HepG2 (cell line): ENCODE results near the gene ABCG4. TPM values are rescaled to one million over a fixed set of nuclear protein-coding genes. Genes with fewer than 3 reads are reported as not detected.

ENCODE experiments used
- ATAC-seq: fragments of 200-7000 bp; cut with Tn5 transposase; 3 replicates; pipeline ENCODE4 v1.9.1; 2020; ENCODE audit warnings: mild to moderate bottlenecking, moderate library complexity
- BruUV-seq: library from RNA; stranded (reverse); fragments of 400-500 nt; replicated peaks from 2 replicates; lab custom pipeline; 2021; lab: Mats Ljungman, UMichigan
- CTCF ChIA-PET: fragments of 300-600 bp; formaldehyde crosslinking; extraction: SDS; loops from one replicate; lab custom pipeline; 2021; ENCODE audit warnings: low total read pairs, inconsistent platforms, low intra/inter-chr PET ratio; lab: Yijun Ruan, JAX
- POLR2A ChIA-PET: fragments of 350-600 bp; sonication (Branson Sonifier 250); formaldehyde crosslinking; loops from one replicate; lab custom pipeline; 2020; ENCODE audit warnings: antibody characterized with exemption, inconsistent platforms; lab: Yijun Ruan, JAX
- DNase-seq: peaks from one replicate; pipeline ENCODE4 v3.0.0-alpha.2; 2015; ENCODE audit warnings: low spot score
- FAIRE-seq: peaks from 3 replicates; lab custom pipeline; 2011; peaks lifted over from hg19 to GRCh38; lab: Jason Lieb, UNC
- H2AFZ ChIP-seq: one replicate; pipeline ENCODE4 v1.6.1; 2011; ENCODE audit warnings: low read length, inconsistent platforms
- H3K27ac ChIP-seq: fragments of 300-600 bp; 3 replicates; pipeline ENCODE4 v1.8.0; 2011; ENCODE audit warnings: mixed run types, mild to moderate bottlenecking, mixed read lengths, low read length, inconsistent platforms; ENCODE audit not compliant: insufficient read depth; ENCODE audit errors: extremely low read length
- H3K27me3 ChIP-seq, 2 experiments: fragments of 200-600 bp in 1 of 2; 2 replicates in 1 of 2; 3 replicates in 1 of 2; pipeline versions ENCODE4 v1.6.0 to v1.8.0; 2011; ENCODE audit warnings: low read length in 2 of 2, mild to moderate bottlenecking in 2 of 2, moderate library complexity in 2 of 2, inconsistent platforms in 1 of 2; ENCODE audit not compliant: insufficient read depth in 2 of 2, control insufficient read depth in 1 of 2
- H3K36me3 ChIP-seq, 2 experiments: fragments of 200-600 bp in 1 of 2; replicated peaks in 1 of 2; 2 replicates in 1 of 2; 3 replicates in 1 of 2; pipeline versions ENCODE4 v1.5.1 to v1.8.0; 2011; ENCODE audit warnings: low read length in 2 of 2, inconsistent platforms in 1 of 2; ENCODE audit not compliant: insufficient read depth in 2 of 2, control insufficient read depth in 1 of 2
- H3K4me1 ChIP-seq: 2 replicates; pipeline ENCODE4 v1.5.1; 2012; ENCODE audit warnings: low read length, inconsistent platforms; ENCODE audit not compliant: insufficient read depth
- H3K4me2 ChIP-seq: 2 replicates; pipeline ENCODE4 v1.6.0; 2011; ENCODE audit warnings: low read depth, low read length, inconsistent platforms
- H3K4me3 ChIP-seq, 3 experiments: fragments of 200-600 bp in 1 of 3; sonication (generic), shearing (Covaris generic) in 1 of 3; replicated peaks in 1 of 3; 2 replicates each; pipeline ENCODE4 v1.5.1; 2011 to 2016; ENCODE audit warnings: low read length in 3 of 3, inconsistent platforms in 2 of 3, low read depth in 2 of 3, mild to moderate bottlenecking in 2 of 3, control low read depth in 1 of 3, mixed read lengths in 1 of 3; ENCODE audit not compliant: insufficient read depth in 1 of 3
- H3K79me2 ChIP-seq: one replicate; pipeline ENCODE4 v1.6.1; 2011; ENCODE audit warnings: low read length, inconsistent platforms; ENCODE audit not compliant: insufficient read depth
- H3K9ac ChIP-seq: 2 replicates; pipeline ENCODE4 v1.6.0; 2011; ENCODE audit warnings: mild to moderate bottlenecking, low read depth, low read length, inconsistent platforms; ENCODE audit not compliant: insufficient read depth
- H3K9me3 ChIP-seq: 2 replicates; pipeline ENCODE4 v1.5.1; 2012; ENCODE audit warnings: mild to moderate bottlenecking, low read length
- H4K20me1 ChIP-seq: 2 replicates; pipeline ENCODE4 v1.6.0; 2011; ENCODE audit warnings: inconsistent platforms, mild to moderate bottlenecking, low read length, moderate library complexity; ENCODE audit not compliant: insufficient read depth
- REPIN1 ChIP-seq: sonication (generic); formaldehyde crosslinking; IDR thresholded peaks from 2 replicates; pipeline ENCODE4 v1.8.0; 2022; ENCODE audit warnings: missing genetic modification reagents, low read depth, mild to moderate bottlenecking, borderline replicate concordance
- TBX3 ChIP-seq: fragments of 450-650 bp; IDR thresholded peaks from 2 replicates; pipeline ENCODE4 v1.6.1; 2017; ENCODE audit warnings: antibody characterized with exemption, mild to moderate bottlenecking, inconsistent platforms, borderline replicate concordance
- ZNF460 ChIP-seq: sonication (generic); formaldehyde crosslinking; IDR thresholded peaks from 2 replicates; pipeline ENCODE4 v1.5.1; 2020; ENCODE audit warnings: missing genetic modification reagents, mild to moderate bottlenecking, borderline replicate concordance
- WGBS: methylation state at CpG from one replicate; pipeline ENCODE4 v1.1.6; 2017; ENCODE audit warnings: low lambda C conversion rate; 5-methylcytosine and 5-hydroxymethylcytosine counted together
- in situ Hi-C: cut with HindIII; loops from 2 replicates; pipeline ENCODE4 v1.10.0; 2017; ENCODE audit warnings: low pct_unique_long_range_greater_than_20kb; ENCODE audit not compliant: extremely low pct_ligation_motif_present
- intact Hi-C: fragments of 100-400 bp; cut with micrococcal nuclease; formaldehyde crosslinking; loops from one replicate; pipeline ENCODE4 v1.10.0; 2022; ENCODE audit not compliant: unreplicated experiment
- polyA plus RNA-seq, 8 experiments: library from polyadenylated mRNA; depleted of rRNA in 3 of 8; stranded (reverse) in 7 of 8; unstranded in 1 of 8; fragments of >200 nt; fragmentation: Illumina TruSeq in 4 of 8; extraction: Trizol in 4 of 8; gene quantifications; 2 replicates each; pipeline versions ENCODE4 v1.2.1 to v1.2.3, GENCODE V29; 2011 to 2016; ENCODE audit warnings: low read depth in 4 of 8, missing spikeins in 1 of 8, mixed read lengths in 1 of 8; ENCODE audit not compliant: insufficient read depth in 1 of 8
- total RNA-seq, 5 experiments: library from RNA; depleted of rRNA; stranded (reverse); fragments of >200 nt; fragmentation: Illumina TruSeq; extraction: Trizol; gene quantifications; 2 replicates each; pipeline ENCODE4 v1.2.3, GENCODE V29; 2016; ENCODE audit warnings: low read depth in 1 of 5
- TF ChIP-seq, protein P1 (sequence below): sonication (generic); formaldehyde crosslinking; conservative IDR thresholded peaks from 2 replicates; pipeline ENCODE4 v1.5.0; 2020; ENCODE audit warnings: missing genetic modification reagents
- TF ChIP-seq, protein P2 (sequence below): sonication (generic); formaldehyde crosslinking; IDR thresholded peaks from one replicate; pipeline ENCODE4 v1.5.1; 2020; ENCODE audit warnings: mild to moderate bottlenecking, missing genetic modification reagents; ENCODE audit errors: not compliant biosample characterization
- TF ChIP-seq, protein P3 (sequence below): IDR thresholded peaks from 2 replicates; pipeline ENCODE4 v1.6.1; 2012; ENCODE audit warnings: low read length, improper control_type of control experiment

The ABCG4 gene
- total and polyA plus RNA-seq, 2 of the 13 experiments (the other 11 are each of a cell fraction or from before 2014, with no cell fraction given), result not detected

DNA sequence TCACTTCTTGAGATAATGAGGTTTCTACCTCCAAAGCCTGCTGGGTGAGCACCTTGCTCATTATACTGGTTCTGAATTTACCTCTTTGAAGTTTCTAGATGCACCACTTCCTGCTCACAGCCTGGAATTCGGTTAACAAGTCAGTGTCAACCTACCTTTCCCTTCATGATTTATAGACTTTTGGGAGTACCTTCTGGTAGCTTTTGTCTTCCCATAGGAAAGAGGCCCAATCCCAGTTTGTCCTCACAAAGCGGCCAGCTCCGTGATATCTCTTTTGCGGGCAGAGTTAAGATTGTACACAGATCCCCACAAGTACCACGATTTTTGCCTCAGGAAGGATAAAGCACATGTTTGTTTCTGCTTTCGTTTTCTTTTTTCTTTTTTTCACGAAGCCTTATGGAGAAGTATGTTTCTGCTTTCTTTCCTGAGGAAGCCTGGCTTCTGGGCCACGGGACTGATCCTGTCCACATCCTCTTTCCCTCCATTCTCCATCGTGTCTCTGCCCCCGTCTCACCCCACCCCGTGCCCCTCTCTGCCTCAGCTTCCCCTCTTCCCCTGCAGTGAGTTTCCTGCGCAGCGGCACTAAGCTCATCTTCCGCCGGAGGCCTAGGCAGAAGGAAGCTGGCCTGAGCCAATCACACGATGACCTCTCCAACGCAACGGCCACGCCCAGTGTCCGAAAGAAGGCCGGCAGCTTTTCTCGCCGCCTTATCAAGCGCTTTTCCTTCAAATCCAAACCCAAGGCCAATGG, 33.2 kb upstream of the ABCG4 start:
- H3K4me3 ChIP-seq, result no peak overlapping the region
- H4K20me1 ChIP-seq, result no peaks in the 10 kb centered on the region
- no peaks in the 10 kb centered on the region for H3K9me3 ChIP-seq
- H3K36me3 ChIP-seq, result peaks cover 14 to 32% of the 10 kb centered on the region in 2 experiments
- WGBS, result 93% methylated on average over 24 of the region's 24 CpGs
- H2AFZ ChIP-seq, result no peak overlapping the region
- CTCF ChIA-PET, result no interaction called here
- DNase-seq (no peak), FAIRE-seq (no peak), ATAC-seq (no peak)
- H3K4me2 ChIP-seq, result no peak overlapping the region
- H3K4me1 ChIP-seq, result peaks cover 8% of the 10 kb centered on the region
- in situ Hi-C loops (no loop called here), intact Hi-C loops (no loop called here)
- H3K79me2 ChIP-seq, result no peaks in the 10 kb centered on the region
- no peak overlapping the region for H3K27ac ChIP-seq
- no peaks in the 10 kb centered on the region; a peak in 1 of 5 replicates for H3K27me3 ChIP-seq
- POLR2A ChIA-PET, result interaction anchor here (0.7 kb wide), 1 partner anchor 223 kb away, joined by 3 read pairs; no protein-coding TSS in a partner anchor
- H3K9ac ChIP-seq, result no peak overlapping the region
- no TSS peak for BruUV-seq
- TF ChIP-seq, protein P1, sequence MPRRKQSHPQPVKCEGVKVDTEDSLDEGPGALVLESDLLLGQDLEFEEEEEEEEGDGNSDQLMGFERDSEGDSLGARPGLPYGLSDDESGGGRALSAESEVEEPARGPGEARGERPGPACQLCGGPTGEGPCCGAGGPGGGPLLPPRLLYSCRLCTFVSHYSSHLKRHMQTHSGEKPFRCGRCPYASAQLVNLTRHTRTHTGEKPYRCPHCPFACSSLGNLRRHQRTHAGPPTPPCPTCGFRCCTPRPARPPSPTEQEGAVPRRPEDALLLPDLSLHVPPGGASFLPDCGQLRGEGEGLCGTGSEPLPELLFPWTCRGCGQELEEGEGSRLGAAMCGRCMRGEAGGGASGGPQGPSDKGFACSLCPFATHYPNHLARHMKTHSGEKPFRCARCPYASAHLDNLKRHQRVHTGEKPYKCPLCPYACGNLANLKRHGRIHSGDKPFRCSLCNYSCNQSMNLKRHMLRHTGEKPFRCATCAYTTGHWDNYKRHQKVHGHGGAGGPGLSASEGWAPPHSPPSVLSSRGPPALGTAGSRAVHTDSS (CRISPR knock-in tag), result no peak
- TF ChIP-seq TBX3 (no peak), REPIN1 (CRISPR knock-in tag) (no peak), ZNF460 (CRISPR knock-in tag) (no peak)
- TF ChIP-seq, protein P2, sequence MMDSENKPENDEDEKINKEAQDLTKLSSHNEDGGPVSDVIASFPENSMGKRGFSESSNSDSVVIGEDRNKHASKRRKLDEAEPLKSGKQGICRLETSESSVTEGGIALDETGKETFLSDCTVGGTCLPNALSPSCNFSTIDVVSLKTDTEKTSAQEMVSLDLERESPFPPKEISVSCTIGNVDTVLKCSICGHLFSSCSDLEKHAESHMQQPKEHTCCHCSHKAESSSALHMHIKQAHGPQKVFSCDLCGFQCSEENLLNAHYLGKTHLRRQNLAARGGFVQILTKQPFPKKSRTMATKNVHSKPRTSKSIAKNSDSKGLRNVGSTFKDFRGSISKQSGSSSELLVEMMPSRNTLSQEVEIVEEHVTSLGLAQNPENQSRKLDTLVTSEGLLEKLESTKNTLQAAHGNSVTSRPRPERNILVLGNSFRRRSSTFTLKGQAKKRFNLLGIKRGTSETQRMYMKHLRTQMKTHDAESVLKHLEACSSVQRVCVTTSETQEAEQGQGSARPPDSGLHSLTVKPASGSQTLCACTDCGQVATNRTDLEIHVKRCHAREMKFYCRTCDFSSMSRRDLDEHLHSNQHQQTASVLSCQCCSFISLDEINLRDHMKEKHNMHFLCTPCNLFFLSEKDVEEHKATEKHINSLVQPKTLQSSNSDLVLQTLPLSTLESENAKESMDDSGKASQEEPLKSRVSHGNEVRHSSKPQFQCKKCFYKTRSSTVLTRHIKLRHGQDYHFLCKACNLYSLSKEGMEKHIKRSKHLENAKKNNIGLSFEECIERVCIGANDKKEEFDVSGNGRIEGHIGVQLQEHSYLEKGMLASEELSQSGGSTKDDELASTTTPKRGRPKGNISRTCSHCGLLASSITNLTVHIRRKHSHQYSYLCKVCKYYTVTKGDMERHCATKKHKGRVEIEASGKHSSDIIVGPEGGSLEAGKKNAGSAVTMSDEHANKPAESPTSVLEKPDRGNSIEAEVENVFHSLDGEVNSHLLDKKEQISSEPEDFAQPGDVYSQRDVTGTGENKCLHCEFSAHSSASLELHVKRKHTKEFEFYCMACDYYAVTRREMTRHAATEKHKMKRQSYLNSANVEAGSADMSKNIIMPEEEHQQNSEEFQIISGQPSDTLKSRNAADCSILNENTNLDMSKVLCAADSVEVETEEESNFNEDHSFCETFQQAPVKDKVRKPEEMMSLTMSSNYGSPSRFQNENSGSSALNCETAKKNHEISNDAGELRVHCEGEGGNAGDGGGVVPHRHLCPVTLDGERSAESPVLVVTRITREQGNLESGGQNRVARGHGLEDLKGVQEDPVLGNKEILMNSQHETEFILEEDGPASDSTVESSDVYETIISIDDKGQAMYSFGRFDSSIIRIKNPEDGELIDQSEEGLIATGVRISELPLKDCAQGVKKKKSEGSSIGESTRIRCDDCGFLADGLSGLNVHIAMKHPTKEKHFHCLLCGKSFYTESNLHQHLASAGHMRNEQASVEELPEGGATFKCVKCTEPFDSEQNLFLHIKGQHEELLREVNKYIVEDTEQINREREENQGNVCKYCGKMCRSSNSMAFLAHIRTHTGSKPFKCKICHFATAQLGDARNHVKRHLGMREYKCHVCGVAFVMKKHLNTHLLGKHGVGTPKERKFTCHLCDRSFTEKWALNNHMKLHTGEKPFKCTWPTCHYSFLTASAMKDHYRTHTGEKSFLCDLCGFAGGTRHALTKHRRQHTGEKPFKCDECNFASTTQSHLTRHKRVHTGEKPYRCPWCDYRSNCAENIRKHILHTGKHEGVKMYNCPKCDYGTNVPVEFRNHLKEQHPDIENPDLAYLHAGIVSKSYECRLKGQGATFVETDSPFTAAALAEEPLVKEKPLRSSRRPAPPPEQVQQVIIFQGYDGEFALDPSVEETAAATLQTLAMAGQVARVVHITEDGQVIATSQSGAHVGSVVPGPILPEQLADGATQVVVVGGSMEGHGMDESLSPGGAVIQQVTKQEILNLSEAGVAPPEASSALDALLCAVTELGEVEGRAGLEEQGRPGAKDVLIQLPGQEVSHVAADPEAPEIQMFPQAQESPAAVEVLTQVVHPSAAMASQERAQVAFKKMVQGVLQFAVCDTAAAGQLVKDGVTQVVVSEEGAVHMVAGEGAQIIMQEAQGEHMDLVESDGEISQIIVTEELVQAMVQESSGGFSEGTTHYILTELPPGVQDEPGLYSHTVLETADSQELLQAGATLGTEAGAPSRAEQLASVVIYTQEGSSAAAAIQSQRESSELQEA, result no peak
- TF ChIP-seq, protein P3, sequence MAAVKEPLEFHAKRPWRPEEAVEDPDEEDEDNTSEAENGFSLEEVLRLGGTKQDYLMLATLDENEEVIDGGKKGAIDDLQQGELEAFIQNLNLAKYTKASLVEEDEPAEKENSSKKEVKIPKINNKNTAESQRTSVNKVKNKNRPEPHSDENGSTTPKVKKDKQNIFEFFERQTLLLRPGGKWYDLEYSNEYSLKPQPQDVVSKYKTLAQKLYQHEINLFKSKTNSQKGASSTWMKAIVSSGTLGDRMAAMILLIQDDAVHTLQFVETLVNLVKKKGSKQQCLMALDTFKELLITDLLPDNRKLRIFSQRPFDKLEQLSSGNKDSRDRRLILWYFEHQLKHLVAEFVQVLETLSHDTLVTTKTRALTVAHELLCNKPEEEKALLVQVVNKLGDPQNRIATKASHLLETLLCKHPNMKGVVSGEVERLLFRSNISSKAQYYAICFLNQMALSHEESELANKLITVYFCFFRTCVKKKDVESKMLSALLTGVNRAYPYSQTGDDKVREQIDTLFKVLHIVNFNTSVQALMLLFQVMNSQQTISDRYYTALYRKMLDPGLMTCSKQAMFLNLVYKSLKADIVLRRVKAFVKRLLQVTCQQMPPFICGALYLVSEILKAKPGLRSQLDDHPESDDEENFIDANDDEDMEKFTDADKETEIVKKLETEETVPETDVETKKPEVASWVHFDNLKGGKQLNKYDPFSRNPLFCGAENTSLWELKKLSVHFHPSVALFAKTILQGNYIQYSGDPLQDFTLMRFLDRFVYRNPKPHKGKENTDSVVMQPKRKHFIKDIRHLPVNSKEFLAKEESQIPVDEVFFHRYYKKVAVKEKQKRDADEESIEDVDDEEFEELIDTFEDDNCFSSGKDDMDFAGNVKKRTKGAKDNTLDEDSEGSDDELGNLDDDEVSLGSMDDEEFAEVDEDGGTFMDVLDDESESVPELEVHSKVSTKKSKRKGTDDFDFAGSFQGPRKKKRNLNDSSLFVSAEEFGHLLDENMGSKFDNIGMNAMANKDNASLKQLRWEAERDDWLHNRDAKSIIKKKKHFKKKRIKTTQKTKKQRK, result no peak
